Astrocyte (in vitro differentiated cells and primary cell): ENCODE data around the gene PXDN. TPM values are rescaled to one million over a fixed set of nuclear protein-coding genes. Genes with fewer than 3 reads are reported as not detected.

Source experiments
- DNase-seq: peaks from one replicate; pipeline ENCODE4 v3.0.0-alpha.2; 2010; ENCODE audit warnings: low read depth
- FAIRE-seq: peaks from 2 replicates; lab custom pipeline; 2011; peaks lifted over from hg19 to GRCh38; lab: Jason Lieb, UNC
- H2AFZ ChIP-seq: 2 replicates; pipeline ENCODE4 v1.6.0; 2012; ENCODE audit warnings: low read depth, low read length, inconsistent platforms
- H3K27ac ChIP-seq: 2 replicates; pipeline ENCODE4 v1.5.1; 2011; ENCODE audit warnings: low read depth, low read length, inconsistent platforms
- H3K27me3 ChIP-seq: 2 replicates; pipeline ENCODE4 v1.6.0; 2011; ENCODE audit warnings: low read length, inconsistent platforms; ENCODE audit not compliant: insufficient read depth
- H3K36me3 ChIP-seq: 2 replicates; pipeline ENCODE4 v1.5.1; 2011; ENCODE audit warnings: low read length, inconsistent platforms; ENCODE audit not compliant: insufficient read depth
- H3K4me1 ChIP-seq: 2 replicates; pipeline ENCODE4 v1.5.1; 2011; ENCODE audit warnings: low read length, inconsistent platforms; ENCODE audit not compliant: insufficient read depth
- H3K4me2 ChIP-seq: 2 replicates; pipeline ENCODE4 v1.6.0; 2012; ENCODE audit warnings: low read length, inconsistent platforms
- H3K4me3 ChIP-seq: 2 replicates; pipeline ENCODE4 v1.5.1; 2011; ENCODE audit warnings: low read depth, mild to moderate bottlenecking, low read length, inconsistent platforms; ENCODE audit not compliant: insufficient read depth
- H3K79me2 ChIP-seq: 2 replicates; pipeline ENCODE4 v1.6.0; 2012; ENCODE audit warnings: mild to moderate bottlenecking, low read length, inconsistent platforms; ENCODE audit not compliant: insufficient read depth
- H3K9ac ChIP-seq: 2 replicates; pipeline ENCODE4 v1.6.0; 2012; ENCODE audit warnings: mild to moderate bottlenecking, low read length, inconsistent platforms
- H3K9me3 ChIP-seq: 2 replicates; pipeline ENCODE4 v1.5.1; 2012; ENCODE audit warnings: low read depth, mild to moderate bottlenecking, low read length, inconsistent platforms; ENCODE audit not compliant: insufficient read depth
- H4K20me1 ChIP-seq: 2 replicates; pipeline ENCODE4 v1.6.0; 2012; ENCODE audit warnings: low read length, inconsistent platforms; ENCODE audit not compliant: insufficient read depth
- H3K27ac Mint-ChIP-seq: one replicate; pipeline ENCODE4 v1.8.0; 2021; ENCODE audit warnings: mild to moderate bottlenecking, mixed read lengths; ENCODE audit not compliant: unreplicated experiment
- H3K27me3 Mint-ChIP-seq: one replicate; pipeline ENCODE4 v1.8.0; 2021; ENCODE audit warnings: low read depth, mixed read lengths; ENCODE audit not compliant: unreplicated experiment
- H3K36me3 Mint-ChIP-seq: one replicate; pipeline ENCODE4 v1.8.0; 2021; ENCODE audit warnings: low read depth, mixed read lengths; ENCODE audit not compliant: unreplicated experiment
- H3K4me1 Mint-ChIP-seq: one replicate; pipeline ENCODE4 v1.8.0; 2021; ENCODE audit warnings: low read depth, mixed read lengths; ENCODE audit not compliant: unreplicated experiment
- H3K4me3 Mint-ChIP-seq: one replicate; pipeline ENCODE4 v1.8.0; 2021; ENCODE audit warnings: mild to moderate bottlenecking, moderate library complexity, mixed read lengths; ENCODE audit not compliant: unreplicated experiment
- H3K9me3 Mint-ChIP-seq: one replicate; pipeline ENCODE4 v1.8.0; 2021; ENCODE audit warnings: mild to moderate bottlenecking, mixed read lengths; ENCODE audit not compliant: unreplicated experiment
- EZH2 ChIP-seq: IDR thresholded peaks from 2 replicates; pipeline ENCODE4 v1.6.1; 2012; ENCODE audit warnings: mild to moderate bottlenecking, low read length, inconsistent platforms; ENCODE audit not compliant: insufficient read depth
- total RNA-seq: library from RNA; stranded (reverse); gene quantifications from 2 replicates; pipeline ENCODE4 v1.2.1, GENCODE V29; 2021
- TF ChIP-seq, protein P1 (sequence below): IDR thresholded peaks from 2 replicates; pipeline ENCODE4 v1.5.1; 2011; ENCODE audit warnings: low read depth, mild to moderate bottlenecking, inconsistent platforms, low read length, moderate library complexity; ENCODE audit not compliant: insufficient read depth

Gene PXDN
- total RNA-seq, 1 donor from 2014 or later = 417 TPM

DNA sequence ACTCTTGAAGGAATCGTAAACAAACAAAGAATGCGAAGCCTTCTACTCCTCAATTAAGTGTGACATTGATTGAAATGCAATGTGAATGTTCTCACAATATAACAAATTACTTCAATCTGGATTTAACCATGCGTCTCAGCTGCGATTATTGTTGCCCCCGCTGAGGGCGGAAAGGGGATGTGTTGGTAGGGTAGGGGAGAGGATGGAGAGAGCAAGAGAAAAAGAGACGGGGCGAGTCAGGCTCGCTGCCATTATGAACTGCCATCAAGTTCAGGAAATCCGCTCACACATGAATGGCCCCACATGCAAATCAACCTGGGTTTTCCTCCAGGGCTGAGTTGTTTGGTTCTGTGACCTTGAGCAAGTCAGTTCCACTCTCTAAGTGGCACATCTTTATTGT lies 129.8 kb downstream of the PXDN start:
- peaks cover 10% of the 10 kb centered on the region for H3K4me1 Mint-ChIP-seq
- no peak overlapping the region for H3K9ac ChIP-seq

DNA sequence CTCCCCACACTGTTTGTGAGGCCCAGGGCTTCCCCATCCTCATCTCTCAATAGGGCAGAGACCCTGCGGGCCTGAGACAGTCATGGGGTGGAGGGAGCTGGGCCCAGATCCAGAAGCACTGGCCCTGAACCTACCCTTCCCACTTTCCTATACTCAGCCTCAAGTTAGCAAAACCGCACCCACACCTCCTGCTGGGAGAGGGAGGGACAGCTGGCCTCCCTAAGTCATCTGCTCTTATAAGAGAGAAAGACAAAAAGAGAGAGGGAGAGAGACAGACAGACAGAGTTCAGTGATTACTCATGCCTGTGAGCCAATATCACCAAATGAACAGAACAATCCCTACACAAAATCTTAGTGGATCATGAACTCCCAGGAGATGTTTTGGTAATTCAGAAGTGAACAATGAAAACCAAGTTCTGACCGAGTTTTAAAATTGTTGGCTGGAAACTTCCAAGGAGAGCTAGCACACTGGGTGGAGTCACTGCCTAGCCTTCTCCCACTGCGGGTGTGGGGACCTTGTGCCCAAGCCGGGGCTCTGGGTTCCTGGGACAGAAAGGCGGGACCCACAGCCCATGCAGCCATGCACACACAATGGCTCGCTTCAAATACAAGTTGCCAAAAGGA lies 130.5 kb downstream of the PXDN start:
- Mint-ChIP-seq H3K9me3 (no peaks in the 10 kb centered on the region), H3K27ac (no peak overlapping the region), H3K4me3 (no peak overlapping the region), H3K4me1 (peaks cover 10% of the 10 kb centered on the region), H3K27me3 (peaks cover 9% of the 10 kb centered on the region), H3K36me3 (no peaks in the 10 kb centered on the region)
- H3K36me3 ChIP-seq = no peaks in the 10 kb centered on the region
- H3K27me3 ChIP-seq = no peaks in the 10 kb centered on the region
- H3K27ac ChIP-seq = peak overlapping the region; percentile 18
- FAIRE-seq (no peak), DNase-seq (peak; percentile 72)
- no peak overlapping the region for H2AFZ ChIP-seq
- no peak overlapping the region for H3K4me3 ChIP-seq
- peak overlapping the region; percentile 50 for H3K4me2 ChIP-seq
- no peaks in the 10 kb centered on the region for H3K79me2 ChIP-seq
- H3K9me3 ChIP-seq = no peaks in the 10 kb centered on the region
- TF ChIP-seq, protein P1, sequence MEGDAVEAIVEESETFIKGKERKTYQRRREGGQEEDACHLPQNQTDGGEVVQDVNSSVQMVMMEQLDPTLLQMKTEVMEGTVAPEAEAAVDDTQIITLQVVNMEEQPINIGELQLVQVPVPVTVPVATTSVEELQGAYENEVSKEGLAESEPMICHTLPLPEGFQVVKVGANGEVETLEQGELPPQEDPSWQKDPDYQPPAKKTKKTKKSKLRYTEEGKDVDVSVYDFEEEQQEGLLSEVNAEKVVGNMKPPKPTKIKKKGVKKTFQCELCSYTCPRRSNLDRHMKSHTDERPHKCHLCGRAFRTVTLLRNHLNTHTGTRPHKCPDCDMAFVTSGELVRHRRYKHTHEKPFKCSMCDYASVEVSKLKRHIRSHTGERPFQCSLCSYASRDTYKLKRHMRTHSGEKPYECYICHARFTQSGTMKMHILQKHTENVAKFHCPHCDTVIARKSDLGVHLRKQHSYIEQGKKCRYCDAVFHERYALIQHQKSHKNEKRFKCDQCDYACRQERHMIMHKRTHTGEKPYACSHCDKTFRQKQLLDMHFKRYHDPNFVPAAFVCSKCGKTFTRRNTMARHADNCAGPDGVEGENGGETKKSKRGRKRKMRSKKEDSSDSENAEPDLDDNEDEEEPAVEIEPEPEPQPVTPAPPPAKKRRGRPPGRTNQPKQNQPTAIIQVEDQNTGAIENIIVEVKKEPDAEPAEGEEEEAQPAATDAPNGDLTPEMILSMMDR = no peak
- TF ChIP-seq EZH2 = no peak
- H3K9ac ChIP-seq = no peak overlapping the region
- H4K20me1 ChIP-seq = no peaks in the 10 kb centered on the region
- peaks cover 9% of the 10 kb centered on the region for H3K4me1 ChIP-seq

More for the DNA sequence above, 129.8 kb downstream of the PXDN start:
- Mint-ChIP-seq H3K36me3 (no peaks in the 10 kb centered on the region), H3K9me3 (no peaks in the 10 kb centered on the region), H3K27me3 (peaks cover 7% of the 10 kb centered on the region), H3K4me3 (no peak overlapping the region), H3K27ac (no peak overlapping the region)
- Histone ChIP-seq H4K20me1 (no peaks in the 10 kb centered on the region), H3K4me1 (peaks cover 9% of the 10 kb centered on the region), H3K27ac (no peak overlapping the region), H3K4me2 (no peak overlapping the region), H3K79me2 (no peaks in the 10 kb centered on the region), H3K36me3 (no peaks in the 10 kb centered on the region), H3K9me3 (no peaks in the 10 kb centered on the region), H3K4me3 (no peak overlapping the region), H3K27me3 (no peaks in the 10 kb centered on the region), H2AFZ (no peak overlapping the region)
- DNase-seq = no peak
- no peak for FAIRE-seq
- TF ChIP-seq, protein P1 = no peak
- TF ChIP-seq EZH2 = no peak

DNA sequence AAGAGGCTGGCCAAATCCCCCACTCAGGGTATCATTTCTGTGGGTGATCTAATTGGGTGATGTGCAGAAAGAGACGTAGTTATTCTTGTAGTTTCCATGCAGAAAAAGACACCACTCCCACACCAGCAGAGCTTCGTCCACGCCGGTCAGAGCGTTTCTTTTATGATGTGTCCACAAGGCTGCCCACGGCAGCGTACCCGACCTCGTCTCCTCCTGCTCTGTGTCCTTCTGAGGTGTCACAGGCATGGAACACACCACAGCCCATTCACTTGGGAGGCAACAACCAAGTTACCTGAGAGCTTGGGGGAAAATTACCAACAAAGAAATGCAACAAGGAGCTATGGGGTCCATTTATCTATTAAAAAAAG lies 131.3 kb downstream of the PXDN start:
- H3K36me3 Mint-ChIP-seq = no peaks in the 10 kb centered on the region
- Histone ChIP-seq H4K20me1 (no peaks in the 10 kb centered on the region), H3K27me3 (no peaks in the 10 kb centered on the region), H3K4me3 (no peak overlapping the region), H2AFZ (no peak overlapping the region), H3K9ac (no peak overlapping the region), H3K36me3 (no peaks in the 10 kb centered on the region), H3K9me3 (no peaks in the 10 kb centered on the region), H3K4me2 (no peak overlapping the region), H3K79me2 (no peaks in the 10 kb centered on the region), H3K27ac (no peak overlapping the region), H3K4me1 (peaks cover 13% of the 10 kb centered on the region)
- H3K4me1 Mint-ChIP-seq = peaks cover 10% of the 10 kb centered on the region
- no peak for DNase-seq
- no peak overlapping the region for H3K4me3 Mint-ChIP-seq
- no peak overlapping the region for H3K27ac Mint-ChIP-seq
- TF ChIP-seq, protein P1 = no peak
- no peak for TF ChIP-seq EZH2
- no peaks in the 10 kb centered on the region for H3K9me3 Mint-ChIP-seq
- no peak for FAIRE-seq
- H3K27me3 Mint-ChIP-seq = peaks cover 9% of the 10 kb centered on the region
